ENCODE results near the gene SLC22A1.

Gene SLC22A1

DNA sequence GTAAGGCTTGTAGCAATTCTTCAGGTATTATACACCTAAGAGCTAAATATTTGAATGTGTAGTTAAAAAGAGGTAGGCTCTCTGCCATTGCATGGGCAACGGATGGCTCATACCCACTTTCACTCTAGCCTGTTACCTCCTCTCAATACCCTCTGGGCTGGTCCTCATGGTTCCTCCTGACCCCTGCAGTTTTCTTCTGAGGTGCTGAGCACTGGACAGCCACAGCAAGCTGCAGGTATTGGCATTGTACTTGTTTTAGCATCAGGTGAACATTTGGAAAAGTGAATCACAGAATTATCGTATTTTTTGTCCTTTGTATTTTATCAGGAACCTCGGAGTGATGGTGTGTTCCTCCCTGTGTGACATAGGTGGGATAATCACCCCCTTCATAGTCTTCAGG, 32.9 kb downstream of the SLC22A1 start:
- H3K27ac ChIP-seq = no peak overlapping the region

DNA sequence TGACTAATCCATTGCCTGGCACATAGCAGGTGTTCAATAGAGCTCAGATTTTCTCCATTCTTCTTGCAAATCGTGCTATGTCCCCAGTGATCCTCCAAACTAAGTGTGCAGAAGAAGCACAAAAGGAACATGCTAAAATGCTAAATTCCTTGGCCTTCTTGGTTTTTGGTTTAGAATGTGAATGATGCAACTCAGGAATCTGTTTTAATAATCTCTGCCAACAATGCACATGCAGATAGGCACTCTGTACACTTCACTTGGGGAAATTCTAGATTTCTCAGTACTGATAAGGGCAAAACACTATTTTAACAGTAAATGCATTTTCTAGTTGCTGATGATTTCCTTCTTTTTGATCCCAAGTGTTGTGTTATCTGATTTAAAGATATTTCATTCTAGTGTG, 35.2 kb downstream of the SLC22A1 start:
- DNase-seq (ENCODE audit: low spot score) = no peak
- no peak overlapping the region for H3K27ac ChIP-seq
- no peak overlapping the region for H3K4me3 ChIP-seq
- TF ChIP-seq, protein P1, sequence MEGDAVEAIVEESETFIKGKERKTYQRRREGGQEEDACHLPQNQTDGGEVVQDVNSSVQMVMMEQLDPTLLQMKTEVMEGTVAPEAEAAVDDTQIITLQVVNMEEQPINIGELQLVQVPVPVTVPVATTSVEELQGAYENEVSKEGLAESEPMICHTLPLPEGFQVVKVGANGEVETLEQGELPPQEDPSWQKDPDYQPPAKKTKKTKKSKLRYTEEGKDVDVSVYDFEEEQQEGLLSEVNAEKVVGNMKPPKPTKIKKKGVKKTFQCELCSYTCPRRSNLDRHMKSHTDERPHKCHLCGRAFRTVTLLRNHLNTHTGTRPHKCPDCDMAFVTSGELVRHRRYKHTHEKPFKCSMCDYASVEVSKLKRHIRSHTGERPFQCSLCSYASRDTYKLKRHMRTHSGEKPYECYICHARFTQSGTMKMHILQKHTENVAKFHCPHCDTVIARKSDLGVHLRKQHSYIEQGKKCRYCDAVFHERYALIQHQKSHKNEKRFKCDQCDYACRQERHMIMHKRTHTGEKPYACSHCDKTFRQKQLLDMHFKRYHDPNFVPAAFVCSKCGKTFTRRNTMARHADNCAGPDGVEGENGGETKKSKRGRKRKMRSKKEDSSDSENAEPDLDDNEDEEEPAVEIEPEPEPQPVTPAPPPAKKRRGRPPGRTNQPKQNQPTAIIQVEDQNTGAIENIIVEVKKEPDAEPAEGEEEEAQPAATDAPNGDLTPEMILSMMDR (IDR thresholded peaks at IDR 0.05) = no peak

More for the DNA sequence above, 32.9 kb downstream of the SLC22A1 start:
- no peak overlapping the region for H3K4me3 ChIP-seq
- TF ChIP-seq, protein P1 (IDR thresholded peaks at IDR 0.05) = no peak
- DNase-seq (ENCODE audit: low spot score) = no peak

DNA sequence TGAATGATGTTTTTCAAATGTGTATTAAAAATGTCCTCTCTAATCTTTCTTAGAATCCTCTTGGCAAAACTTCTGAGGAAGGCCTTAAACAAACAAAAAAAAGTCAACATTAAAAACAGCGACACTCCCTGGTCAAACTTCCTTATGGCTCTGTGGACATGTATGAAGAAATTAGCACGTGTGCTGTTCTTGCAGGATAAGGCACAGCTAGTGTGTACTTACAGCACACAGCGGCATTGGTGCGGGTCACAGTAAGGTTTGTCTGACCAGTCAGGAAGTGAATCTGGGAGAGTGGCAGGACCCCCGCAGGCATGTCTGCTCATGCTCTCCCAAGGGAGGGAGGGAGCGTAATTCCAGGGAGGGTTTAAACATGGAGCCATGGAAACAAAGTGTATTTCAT, 38.8 kb downstream of the SLC22A1 start:
- H3K27ac ChIP-seq = no peak overlapping the region
- no peak overlapping the region for H3K4me3 ChIP-seq
- no peak for DNase-seq (ENCODE audit: low spot score)
- TF ChIP-seq, protein P1 (IDR thresholded peaks at IDR 0.05) = no peak

DNA sequence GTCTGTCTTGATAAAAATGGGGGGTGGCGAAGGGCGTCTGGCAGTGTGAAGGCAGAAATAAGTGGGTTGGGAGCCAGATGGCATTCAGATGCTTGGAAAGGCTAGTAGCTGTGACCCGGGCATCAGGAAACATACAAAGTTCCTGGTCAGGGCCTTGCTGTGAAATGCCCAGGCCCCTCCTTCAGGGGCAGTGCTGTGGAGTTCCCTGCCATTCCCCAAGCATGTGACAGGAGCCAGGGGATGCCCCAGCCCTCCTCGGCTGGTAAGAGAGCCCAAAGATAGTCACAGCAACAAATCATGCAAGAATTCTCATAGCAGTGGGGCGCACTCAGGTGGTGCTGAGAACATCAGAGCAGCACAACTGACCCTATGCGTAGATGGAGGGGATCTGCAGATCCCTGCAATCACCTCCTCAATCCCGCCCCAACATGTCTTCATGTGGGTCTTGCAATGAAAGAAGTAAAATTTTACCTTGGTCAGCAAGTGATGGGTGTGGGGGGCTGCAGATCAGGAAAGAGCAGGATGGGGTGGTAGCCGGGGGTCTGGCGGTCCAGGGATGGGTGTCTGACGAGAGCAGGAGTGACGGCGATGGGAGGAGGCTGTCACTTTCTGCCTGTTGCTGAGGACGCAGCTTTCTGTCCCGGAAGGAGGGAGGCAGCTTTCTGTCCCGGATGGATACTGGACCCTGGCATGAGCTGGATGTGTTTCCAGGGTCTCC, 39.5 kb downstream of the SLC22A1 start:
- no peak overlapping the region for H3K27ac ChIP-seq
- TF ChIP-seq, protein P1 (IDR thresholded peaks at IDR 0.05) = no peak
- no peak for DNase-seq (ENCODE audit: low spot score)
- no peak overlapping the region for H3K4me3 ChIP-seq

- no peak for DNase-seq (ENCODE audit: low spot score)
These were observed 40.0 kb downstream of the SLC22A1 start for GRCh38 chr6:160161647-160161986.

DNA sequence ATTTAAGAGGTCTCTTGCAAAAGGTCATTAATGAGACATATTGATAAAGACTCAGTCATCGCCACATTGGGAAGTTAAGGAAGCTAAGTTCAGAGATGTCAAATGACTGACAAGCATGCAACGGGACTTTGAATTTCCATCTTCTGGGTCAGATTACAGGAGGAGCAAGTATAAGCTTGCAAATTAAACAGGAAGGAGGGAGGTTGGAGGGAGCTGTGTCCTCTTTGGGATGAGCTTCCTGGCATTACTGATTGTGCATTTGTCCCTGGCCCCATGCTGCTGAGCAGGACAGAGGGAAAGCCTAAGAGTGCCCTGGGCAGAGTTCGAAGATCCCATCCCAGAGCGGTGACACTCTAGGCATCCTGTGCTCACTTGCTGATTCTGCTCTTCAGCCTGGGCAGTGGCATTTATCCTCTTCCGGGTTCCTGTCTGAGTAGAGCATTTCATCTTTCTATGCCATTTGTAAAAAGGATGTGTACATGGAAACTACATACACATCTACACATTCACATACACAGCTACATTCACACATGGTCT, 40.5 kb downstream of the SLC22A1 start:
- TF ChIP-seq, protein P1 (IDR thresholded peaks at IDR 0.05) = no peak
- no peak overlapping the region for H3K27ac ChIP-seq
- no peak overlapping the region for H3K4me3 ChIP-seq
- DNase-seq (ENCODE audit: low spot score) = no peak

More at GRCh38 chr6:160161647-160161986, 40.0 kb downstream of the SLC22A1 start:
- Histone ChIP-seq H3K4me3 (no peak overlapping the region), H3K27ac (no peak overlapping the region)
- TF ChIP-seq, protein P1 (IDR thresholded peaks at IDR 0.05) = no peak

- DNase-seq (ENCODE audit: low spot score) = no peak
- Histone ChIP-seq H3K4me3 (no peak overlapping the region), H3K27ac (no peak overlapping the region)
- TF ChIP-seq, protein P1 (IDR thresholded peaks at IDR 0.05) = no peak
These were observed 41.8 kb downstream of the SLC22A1 start for GRCh38 chr6:160163425-160163824.

Measured in coronary artery (tissue), 2 donors.